ENCODE results near the gene NREP. TPM values are rescaled to one million over a fixed set of nuclear protein-coding genes. Genes with fewer than 3 reads are reported as not detected.

NREP gene
- total RNA-seq, 3 donors from 2014 or later = 3.9 to 9.8 (median 9.1) TPM

DNA sequence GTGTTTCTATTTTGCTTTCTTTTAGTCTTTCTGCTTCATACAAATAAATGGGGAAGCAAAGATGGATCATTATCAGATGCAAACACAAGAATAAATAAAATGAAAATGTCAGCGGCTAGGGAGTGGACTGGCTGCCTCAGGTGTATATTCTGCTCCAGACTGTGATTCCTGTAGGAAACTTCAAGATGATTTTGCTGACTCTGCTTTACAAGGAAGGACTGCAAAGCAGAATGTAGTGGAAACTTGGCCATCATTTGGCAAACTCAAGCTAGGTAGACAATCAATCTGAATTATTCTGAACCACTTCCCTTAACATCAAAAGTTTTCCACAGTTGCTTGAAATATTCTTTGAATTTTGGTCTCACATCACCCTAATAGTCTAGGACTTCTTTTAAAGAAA lies 38.1 kb upstream of the NREP start:
- Histone ChIP-seq H3K27me3 (no peaks in the 10 kb centered on the region), H3K4me1 (no peaks in the 10 kb centered on the region), H3K9me3 (no peaks in the 10 kb centered on the region), H3K36me3 (no peaks in the 10 kb centered on the region), H3K4me3 (no peak overlapping the region), H3K27ac (no peak overlapping the region)
- DNase-seq (ENCODE audit: low spot score in 2 of 2) = no peak
- TF ChIP-seq POLR2A (IDR thresholded peaks at IDR 0.05) = no peak
- TF ChIP-seq, protein P1, sequence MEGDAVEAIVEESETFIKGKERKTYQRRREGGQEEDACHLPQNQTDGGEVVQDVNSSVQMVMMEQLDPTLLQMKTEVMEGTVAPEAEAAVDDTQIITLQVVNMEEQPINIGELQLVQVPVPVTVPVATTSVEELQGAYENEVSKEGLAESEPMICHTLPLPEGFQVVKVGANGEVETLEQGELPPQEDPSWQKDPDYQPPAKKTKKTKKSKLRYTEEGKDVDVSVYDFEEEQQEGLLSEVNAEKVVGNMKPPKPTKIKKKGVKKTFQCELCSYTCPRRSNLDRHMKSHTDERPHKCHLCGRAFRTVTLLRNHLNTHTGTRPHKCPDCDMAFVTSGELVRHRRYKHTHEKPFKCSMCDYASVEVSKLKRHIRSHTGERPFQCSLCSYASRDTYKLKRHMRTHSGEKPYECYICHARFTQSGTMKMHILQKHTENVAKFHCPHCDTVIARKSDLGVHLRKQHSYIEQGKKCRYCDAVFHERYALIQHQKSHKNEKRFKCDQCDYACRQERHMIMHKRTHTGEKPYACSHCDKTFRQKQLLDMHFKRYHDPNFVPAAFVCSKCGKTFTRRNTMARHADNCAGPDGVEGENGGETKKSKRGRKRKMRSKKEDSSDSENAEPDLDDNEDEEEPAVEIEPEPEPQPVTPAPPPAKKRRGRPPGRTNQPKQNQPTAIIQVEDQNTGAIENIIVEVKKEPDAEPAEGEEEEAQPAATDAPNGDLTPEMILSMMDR (IDR thresholded peaks at IDR 0.05) = no peak
- no peak for TF ChIP-seq POLR2AphosphoS5 (IDR thresholded peaks at IDR 0.05)
- intact Hi-C loops (cut with DNase I; ENCODE audit: low total_unique reads) = no loop called here

DNA sequence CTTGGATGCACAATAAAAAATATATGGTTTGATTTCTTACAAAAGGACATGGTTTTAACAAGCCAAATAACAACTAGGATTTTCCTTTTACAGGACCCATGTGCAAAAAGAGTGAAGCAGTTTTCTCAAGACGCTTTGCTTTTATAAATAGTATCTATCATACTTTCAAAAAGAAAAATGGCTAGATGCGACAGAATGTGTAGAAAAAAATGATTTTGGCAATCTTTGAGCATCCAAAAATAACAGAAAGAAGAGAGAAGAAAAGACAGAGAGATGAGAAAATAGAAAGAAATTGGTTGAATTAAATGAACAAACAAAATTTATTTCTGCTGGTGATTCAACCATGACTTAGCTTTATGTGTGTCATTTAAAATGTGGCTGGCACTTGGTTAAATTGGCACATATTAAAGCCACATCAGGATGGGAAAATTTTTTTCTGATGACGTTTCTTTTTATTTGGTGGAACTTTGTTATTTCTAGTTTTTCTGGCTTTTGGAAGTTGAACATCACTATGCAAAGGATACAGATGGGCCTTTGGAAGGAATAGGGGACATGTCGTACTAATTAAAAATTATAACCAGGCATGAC lies 35.6 kb upstream of the NREP start:
- TF ChIP-seq, protein P1 (IDR thresholded peaks at IDR 0.05) = no peak
- TF ChIP-seq POLR2A (IDR thresholded peaks at IDR 0.05) (no peak), POLR2AphosphoS5 (IDR thresholded peaks at IDR 0.05) (no peak)
- no peak overlapping the region for H3K27ac ChIP-seq
- H3K27me3 ChIP-seq = no peaks in the 10 kb centered on the region
- H3K36me3 ChIP-seq = no peaks in the 10 kb centered on the region
- H3K4me3 ChIP-seq = no peak overlapping the region
- no peak for DNase-seq (ENCODE audit: low spot score in 2 of 2)
- H3K9me3 ChIP-seq = no peaks in the 10 kb centered on the region
- H3K4me1 ChIP-seq = no peaks in the 10 kb centered on the region
- intact Hi-C loops (cut with DNase I; ENCODE audit: low total_unique reads) = no loop called here

DNA sequence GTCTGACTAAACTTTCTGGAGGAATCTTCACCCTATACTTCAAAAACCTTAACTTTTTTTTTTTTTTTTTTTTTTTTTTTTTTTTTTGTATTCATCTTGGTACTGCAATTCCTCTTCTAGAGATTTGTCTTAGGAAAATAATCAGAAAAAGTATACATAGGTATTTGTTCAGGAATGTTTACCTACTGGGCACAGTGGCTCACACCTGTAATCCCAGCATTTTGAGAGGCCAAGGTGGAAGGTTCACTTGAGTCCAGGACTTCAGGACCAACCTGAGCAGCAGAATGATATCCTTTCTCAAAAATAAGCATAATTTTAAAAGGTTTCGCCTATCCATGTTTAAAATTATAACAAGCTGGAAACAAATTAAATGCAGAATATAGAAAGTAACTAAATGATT lies 33.3 kb upstream of the NREP start:
- no peaks in the 10 kb centered on the region for H3K27me3 ChIP-seq
- H3K36me3 ChIP-seq = no peaks in the 10 kb centered on the region
- TF ChIP-seq POLR2A (IDR thresholded peaks at IDR 0.05) = no peak
- H3K4me3 ChIP-seq = no peak overlapping the region
- no peak for DNase-seq (ENCODE audit: low spot score in 2 of 2)
- intact Hi-C loops (cut with DNase I; ENCODE audit: low total_unique reads) = no loop called here
- no peaks in the 10 kb centered on the region for H3K4me1 ChIP-seq
- no peak overlapping the region for H3K27ac ChIP-seq
- H3K9me3 ChIP-seq = no peaks in the 10 kb centered on the region

DNA sequence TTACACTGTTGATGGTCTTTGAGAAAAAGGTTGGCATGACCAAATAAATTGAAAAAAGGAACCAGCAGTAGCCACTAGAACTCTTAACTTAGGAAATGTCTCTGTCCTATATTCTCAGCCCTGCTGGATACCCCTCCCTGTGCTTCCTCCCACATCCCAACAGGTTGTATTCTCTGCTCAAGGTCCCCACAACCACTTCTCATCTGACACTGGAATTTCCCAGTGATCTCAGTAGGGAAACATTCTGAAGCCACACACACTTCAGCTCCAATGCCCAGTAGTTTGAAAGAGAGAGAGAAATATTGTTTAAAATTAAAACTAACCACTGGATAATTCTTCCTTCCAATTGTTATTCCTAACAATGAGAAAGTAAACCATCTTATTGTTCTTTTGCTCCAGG lies 30.0 kb upstream of the NREP start:
- Histone ChIP-seq H3K4me1 (no peaks in the 10 kb centered on the region), H3K9me3 (no peaks in the 10 kb centered on the region), H3K27me3 (no peaks in the 10 kb centered on the region), H3K27ac (no peak overlapping the region), H3K36me3 (no peaks in the 10 kb centered on the region), H3K4me3 (no peak overlapping the region)
- TF ChIP-seq, protein P1 (IDR thresholded peaks at IDR 0.05) = no peak
- TF ChIP-seq POLR2A (IDR thresholded peaks at IDR 0.05) (no peak), POLR2AphosphoS5 (IDR thresholded peaks at IDR 0.05) (no peak)
- DNase-seq (ENCODE audit: low spot score in 2 of 2) = no peak
- intact Hi-C loops (cut with DNase I; ENCODE audit: low total_unique reads) = no loop called here

DNA sequence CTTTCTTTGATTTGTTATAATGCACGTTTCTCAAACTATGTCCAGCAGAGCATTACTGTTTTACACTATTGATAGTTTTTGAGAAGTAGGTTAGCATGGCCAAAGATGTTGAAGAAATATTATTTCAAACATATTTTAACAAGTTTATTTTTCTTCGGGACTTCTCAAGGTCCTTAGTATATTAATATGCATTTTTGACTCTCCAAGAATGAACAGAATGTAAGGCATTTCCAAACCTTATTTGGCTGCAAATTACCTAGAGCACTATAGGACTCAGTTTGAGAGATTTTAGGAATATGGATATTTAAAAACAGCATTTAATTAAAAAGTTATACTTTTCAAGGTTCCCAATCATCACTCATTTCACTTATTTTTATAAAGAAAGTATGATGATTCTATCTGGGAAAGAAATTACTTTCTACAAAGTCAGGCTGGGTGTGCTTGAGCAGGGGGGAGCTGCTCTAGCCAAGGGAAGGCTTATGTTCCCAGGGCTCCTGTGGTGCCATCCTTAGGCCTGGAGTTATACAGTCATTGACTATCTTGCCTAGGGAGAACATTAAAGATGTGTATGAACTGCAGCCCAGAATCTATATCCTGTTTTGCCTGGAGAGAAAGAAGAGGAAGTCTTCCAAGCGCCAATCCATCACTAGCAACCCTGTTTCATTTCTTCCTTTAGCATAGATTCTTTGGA lies 27.6 kb upstream of the NREP start:
- Histone ChIP-seq H3K36me3 (no peaks in the 10 kb centered on the region), H3K9me3 (no peaks in the 10 kb centered on the region), H3K4me3 (no peak overlapping the region), H3K27ac (no peak overlapping the region), H3K4me1 (no peaks in the 10 kb centered on the region), H3K27me3 (no peaks in the 10 kb centered on the region)
- no peak for DNase-seq (ENCODE audit: low spot score in 2 of 2)
- intact Hi-C loops (cut with DNase I; ENCODE audit: low total_unique reads) = no loop called here
- no peak for TF ChIP-seq POLR2AphosphoS5 (IDR thresholded peaks at IDR 0.05)

DNA sequence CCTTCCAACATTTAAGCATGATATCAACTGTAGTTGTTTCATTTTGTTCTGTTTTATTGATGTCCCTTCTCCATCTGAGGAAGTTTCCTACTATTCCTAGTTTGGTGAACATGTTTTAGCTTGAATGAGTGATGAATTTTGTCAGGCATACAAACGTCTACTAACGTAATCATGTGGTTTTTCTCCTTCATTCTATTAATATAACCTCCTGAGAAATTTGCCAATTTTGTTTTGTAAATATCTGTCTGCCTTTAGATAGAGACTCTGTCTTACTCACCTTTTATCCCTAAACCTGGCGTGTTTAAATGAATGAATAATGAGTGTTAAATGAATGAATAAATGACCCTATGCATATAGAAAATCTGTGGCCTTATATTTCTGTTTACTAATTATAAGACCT lies 26.5 kb upstream of the NREP start:
- TF ChIP-seq POLR2AphosphoS5 (IDR thresholded peaks at IDR 0.05) (no peak), POLR2A (IDR thresholded peaks at IDR 0.05) (no peak)
- TF ChIP-seq, protein P1 (IDR thresholded peaks at IDR 0.05) = no peak
- Histone ChIP-seq H3K4me1 (no peaks in the 10 kb centered on the region), H3K27ac (no peak overlapping the region), H3K27me3 (no peaks in the 10 kb centered on the region), H3K4me3 (no peak overlapping the region), H3K9me3 (no peaks in the 10 kb centered on the region), H3K36me3 (no peaks in the 10 kb centered on the region)
- intact Hi-C loops (cut with DNase I; ENCODE audit: low total_unique reads) = no loop called here
- DNase-seq (ENCODE audit: low spot score in 2 of 2) = no peak

All from breast epithelium (tissue), 4 donors.